ENCODE results near the gene PKIG. TPM values are rescaled to one million over a fixed set of nuclear protein-coding genes. Genes with fewer than 3 reads are reported as not detected.

The PKIG gene
- polyA plus RNA-seq, 1 of the 3 experiments (the other 2 are of a cell fraction) = 92.9 TPM

DNA sequence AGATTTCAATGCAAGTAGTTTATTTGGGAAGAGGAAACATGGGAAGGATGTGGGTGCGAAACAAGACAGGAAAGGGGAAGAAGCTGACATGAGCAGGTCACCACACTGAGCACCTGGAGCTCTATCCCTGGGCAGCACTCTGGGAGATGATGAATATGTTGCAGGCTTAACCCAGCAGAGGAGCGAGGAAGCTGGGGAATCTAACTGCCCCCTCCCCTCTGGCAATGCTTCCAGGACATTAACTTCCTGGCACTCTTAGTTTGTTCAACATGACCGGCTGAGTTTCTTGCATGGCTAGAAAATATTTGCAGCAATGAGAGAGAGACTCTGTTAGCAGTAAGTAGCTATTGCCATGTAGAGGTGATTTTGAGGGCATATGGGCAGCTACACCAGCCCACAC is 74.1 kb downstream of the PKIG start:
- Histone ChIP-seq H4K20me1 (ENCODE audit: insufficient read depth) (no peaks in the 10 kb centered on the region), H3K79me2 (ENCODE audit: insufficient read depth) (no peaks in the 10 kb centered on the region), H3K9ac (no peak overlapping the region), H3K9me3 (no peaks in the 10 kb centered on the region), H3K27me3 (ENCODE audit: insufficient read depth) (no peaks in the 10 kb centered on the region; the same call in 1 of the 2 replicates), H3K4me1 (ENCODE audit: control insufficient read depth in 1 of 2, insufficient read depth in 2 of 2, low read depth in 1 of 2, low read length in 1 of 2) (no peaks in the 10 kb centered on the region; a peak in 1 of 4 replicates), H3K36me3 (replicated peaks in 1 of 2; ENCODE audit: control insufficient read depth in 1 of 2, insufficient read depth in 2 of 2, low read length in 1 of 2) (no peaks in the 10 kb centered on the region), H3K9me2 (no peaks in the 10 kb centered on the region), H2AFZ (ENCODE audit: low read depth) (no peak overlapping the region), H3K4me2 (no peak overlapping the region), H3K4me3 (ENCODE audit: low read depth in 2 of 2, low read length in 1 of 2) (no peak overlapping the region), H3F3A (replicated peaks; ENCODE audit: insufficient read depth) (no peaks in the 10 kb centered on the region), H3K27ac (ENCODE audit: low read depth in 2 of 2, low read length in 1 of 2) (no peak overlapping the region)
- TF ChIP-seq REST (IDR thresholded peaks at IDR 0.05; ENCODE audit: low read depth, low read length) (no peak), EZH2phosphoT487 (IDR thresholded peaks at IDR 0.05; ENCODE audit: borderline replicate concordance, low read depth) (no peak), TCF12 (IDR thresholded peaks at IDR 0.05) (no peak), GABPA (IDR thresholded peaks at IDR 0.05; ENCODE audit: low read depth) (no peak), TEAD4 (IDR thresholded peaks at IDR 0.05; ENCODE audit: borderline replicate concordance, insufficient read depth) (no peak), EP300 (IDR thresholded peaks at IDR 0.05; ENCODE audit: borderline replicate concordance in 1 of 2, low read depth in 1 of 2, low read length in 1 of 2) (no peak), YY1 (IDR thresholded peaks at IDR 0.05; ENCODE audit: low read depth) (no peak), FOSL2 (IDR thresholded peaks at IDR 0.05; ENCODE audit: borderline replicate concordance, low read depth) (no peak), FOXJ3 (CRISPR knock-in tag; IDR thresholded peaks at IDR 0.05) (no peak), MEF2A (IDR thresholded peaks at IDR 0.05; ENCODE audit: borderline replicate concordance, low read depth) (no peak), SIN3A (IDR thresholded peaks at IDR 0.05; ENCODE audit: borderline replicate concordance, low read depth, low read length) (no peak), USF1 (IDR thresholded peaks at IDR 0.05; ENCODE audit: borderline replicate concordance, low read depth) (no peak), ELF1 (IDR thresholded peaks at IDR 0.05) (no peak), ZBTB33 (IDR thresholded peaks at IDR 0.05; ENCODE audit: borderline replicate concordance, low read depth) (no peak), RFX5 (IDR thresholded peaks at IDR 0.05; ENCODE audit: low read length) (no peak), RXRA (IDR thresholded peaks at IDR 0.05; ENCODE audit: borderline replicate concordance, low read depth) (no peak)
- TF ChIP-seq, protein P1, sequence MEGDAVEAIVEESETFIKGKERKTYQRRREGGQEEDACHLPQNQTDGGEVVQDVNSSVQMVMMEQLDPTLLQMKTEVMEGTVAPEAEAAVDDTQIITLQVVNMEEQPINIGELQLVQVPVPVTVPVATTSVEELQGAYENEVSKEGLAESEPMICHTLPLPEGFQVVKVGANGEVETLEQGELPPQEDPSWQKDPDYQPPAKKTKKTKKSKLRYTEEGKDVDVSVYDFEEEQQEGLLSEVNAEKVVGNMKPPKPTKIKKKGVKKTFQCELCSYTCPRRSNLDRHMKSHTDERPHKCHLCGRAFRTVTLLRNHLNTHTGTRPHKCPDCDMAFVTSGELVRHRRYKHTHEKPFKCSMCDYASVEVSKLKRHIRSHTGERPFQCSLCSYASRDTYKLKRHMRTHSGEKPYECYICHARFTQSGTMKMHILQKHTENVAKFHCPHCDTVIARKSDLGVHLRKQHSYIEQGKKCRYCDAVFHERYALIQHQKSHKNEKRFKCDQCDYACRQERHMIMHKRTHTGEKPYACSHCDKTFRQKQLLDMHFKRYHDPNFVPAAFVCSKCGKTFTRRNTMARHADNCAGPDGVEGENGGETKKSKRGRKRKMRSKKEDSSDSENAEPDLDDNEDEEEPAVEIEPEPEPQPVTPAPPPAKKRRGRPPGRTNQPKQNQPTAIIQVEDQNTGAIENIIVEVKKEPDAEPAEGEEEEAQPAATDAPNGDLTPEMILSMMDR (IDR thresholded peaks at IDR 0.05) = no peak
- TF ChIP-seq, protein P2, sequence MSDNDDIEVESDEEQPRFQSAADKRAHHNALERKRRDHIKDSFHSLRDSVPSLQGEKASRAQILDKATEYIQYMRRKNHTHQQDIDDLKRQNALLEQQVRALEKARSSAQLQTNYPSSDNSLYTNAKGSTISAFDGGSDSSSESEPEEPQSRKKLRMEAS (IDR thresholded peaks at IDR 0.05; ENCODE audit: low read depth) = no peak
- CTCF ChIA-PET = interaction anchor here (0.9 to 1.3 kb wide), 3 partner anchors 27 to 81 kb away, joined by 3 to 5 read pairs (median 3); no protein-coding TSS in a partner anchor
- WGBS (ENCODE audit: low lambda C conversion rate) = 55% methylated on average over 3 of the region's 3 CpGs
- DNase-seq = no peak
- POLR2A ChIA-PET = no interaction called here
